BLaER1 (cell line): Measurements from ENCODE around the gene KRT6C.

Experiments used
- H3K27ac ChIP-seq: shearing (Covaris generic); formaldehyde crosslinking; 2 replicates; pipeline ENCODE4 v1.8.1; 2022
- H3K27me3 ChIP-seq: shearing (Covaris generic); formaldehyde crosslinking; 2 replicates; pipeline ENCODE4 v1.8.1; 2022
- H3K36me3 ChIP-seq: shearing (Covaris generic); formaldehyde crosslinking; 2 replicates; pipeline ENCODE4 v1.8.1; 2022
- H3K4me1 ChIP-seq: shearing (Covaris generic); formaldehyde crosslinking; 2 replicates; pipeline ENCODE4 v1.8.1; 2022
- H3K4me2 ChIP-seq: shearing (Covaris generic); formaldehyde crosslinking; 2 replicates; pipeline ENCODE4 v1.8.1; 2022
- H3K4me3 ChIP-seq: shearing (Covaris generic); formaldehyde crosslinking; 2 replicates; pipeline ENCODE4 v1.8.1; 2022
- H3K9ac ChIP-seq: shearing (Covaris generic); formaldehyde crosslinking; 2 replicates; pipeline ENCODE4 v1.8.1; 2022
- H3K9me3 ChIP-seq: shearing (Covaris generic); formaldehyde crosslinking; 2 replicates; pipeline ENCODE4 v1.8.1; 2022
- H4K20me1 ChIP-seq: shearing (Covaris generic); formaldehyde crosslinking; 2 replicates; pipeline ENCODE4 v1.8.1; 2022
- Cebpa-rat ChIP-seq: shearing (Covaris generic); IDR thresholded peaks from 2 replicates; pipeline ENCODE4 v1.8.1; 2022

KRT6C gene

DNA sequence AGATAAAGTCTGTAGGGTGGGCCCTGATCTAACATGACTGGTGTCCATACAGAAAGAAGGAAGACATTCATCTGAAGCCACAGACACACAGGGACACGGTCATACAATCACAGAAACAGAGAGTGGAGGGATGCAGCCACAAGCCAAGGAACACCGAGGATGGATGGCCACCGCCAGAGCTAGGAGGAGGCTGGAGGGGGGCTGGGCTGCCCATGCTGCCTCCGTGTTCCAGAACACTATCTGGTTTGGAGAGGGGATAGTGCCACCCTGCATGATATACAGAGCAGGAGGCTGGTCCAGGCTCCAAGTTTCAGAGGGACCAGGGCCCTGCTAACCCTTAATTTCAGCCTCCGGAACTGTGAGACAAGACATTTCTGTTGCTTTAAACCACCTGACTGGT, 48.1 kb downstream of the KRT6C start:
- Histone ChIP-seq H3K27ac (no peak overlapping the region), H3K9ac (no peak overlapping the region), H3K27me3 (no peaks in the 10 kb centered on the region), H4K20me1 (no peaks in the 10 kb centered on the region), H3K36me3 (no peaks in the 10 kb centered on the region), H3K4me2 (no peak overlapping the region), H3K4me1 (no peaks in the 10 kb centered on the region), H3K9me3 (no peaks in the 10 kb centered on the region), H3K4me3 (no peak overlapping the region)
- TF ChIP-seq Cebpa-rat = no peak

DNA sequence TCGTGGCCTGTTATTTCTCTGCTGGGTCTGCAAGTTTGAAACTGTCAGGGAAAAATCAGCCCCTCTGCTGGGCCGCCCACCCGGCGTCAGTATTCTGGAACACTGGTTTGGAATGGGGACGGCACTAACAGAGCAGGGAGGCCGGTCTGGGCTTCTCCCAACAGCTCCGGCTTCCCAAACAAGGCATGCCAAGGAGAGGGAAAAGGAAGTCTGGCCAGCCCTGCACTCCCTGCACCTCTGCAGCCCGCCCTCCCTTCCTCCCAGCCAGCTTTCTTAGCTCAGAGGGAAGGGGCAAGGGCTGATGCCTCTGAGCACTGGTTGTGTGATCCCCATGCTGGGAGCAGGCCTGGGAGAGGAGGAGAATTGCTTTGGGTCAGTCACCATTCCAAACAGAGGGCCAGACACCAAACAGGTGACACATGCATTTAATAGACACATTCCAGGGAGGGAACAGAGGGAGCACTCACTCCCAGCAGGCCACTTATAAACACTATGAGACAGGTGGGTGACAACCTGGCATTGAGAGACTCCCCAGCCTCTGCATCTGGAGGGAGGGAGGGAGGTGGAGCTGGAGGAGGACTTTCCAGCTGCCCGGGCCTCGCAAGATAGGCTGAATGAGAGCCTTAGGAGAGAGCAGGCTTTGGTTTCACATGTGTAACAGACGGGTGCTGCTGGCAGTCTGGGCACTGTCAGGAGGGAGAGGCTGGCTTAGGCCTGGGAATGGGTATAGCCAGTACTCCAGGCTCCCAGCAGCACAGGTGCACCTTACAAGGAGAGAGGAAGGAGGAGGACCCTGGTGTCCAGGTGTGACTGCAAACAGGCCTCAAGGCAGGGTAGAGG, 49.7 kb downstream of the KRT6C start:
- no peak for TF ChIP-seq Cebpa-rat
- Histone ChIP-seq H3K4me2 (no peak overlapping the region), H3K27me3 (no peaks in the 10 kb centered on the region), H3K4me1 (peaks cover 9% of the 10 kb centered on the region), H3K9me3 (no peaks in the 10 kb centered on the region), H3K9ac (no peak overlapping the region), H3K4me3 (no peak overlapping the region), H3K36me3 (no peaks in the 10 kb centered on the region), H3K27ac (no peak overlapping the region), H4K20me1 (no peaks in the 10 kb centered on the region)

DNA sequence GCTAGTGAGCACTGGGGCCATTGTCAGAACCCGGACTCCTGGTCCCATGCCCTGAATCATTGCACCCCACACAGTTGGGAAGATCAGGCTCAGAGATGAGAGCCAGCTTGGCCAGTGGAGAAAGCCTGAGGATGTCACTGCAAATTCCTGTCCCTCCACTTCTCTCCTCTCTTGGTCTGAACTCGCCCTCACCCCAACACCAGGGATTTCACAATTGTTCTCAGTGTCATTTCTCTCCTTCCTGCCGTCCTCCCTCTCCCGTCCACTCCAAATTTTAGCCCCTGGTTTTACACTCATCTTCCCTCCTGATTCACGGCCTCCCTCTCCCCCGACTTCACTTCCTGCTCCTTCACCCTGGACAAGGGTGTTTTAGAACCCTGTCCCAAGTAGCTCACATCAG, 50.6 kb downstream of the KRT6C start:
- H3K27ac ChIP-seq = no peak overlapping the region
- peaks cover 9% of the 10 kb centered on the region for H3K4me1 ChIP-seq
- H3K27me3 ChIP-seq = no peaks in the 10 kb centered on the region
- H3K9me3 ChIP-seq = no peaks in the 10 kb centered on the region
- TF ChIP-seq Cebpa-rat = no peak
- no peaks in the 10 kb centered on the region for H3K36me3 ChIP-seq
- no peak overlapping the region for H3K4me3 ChIP-seq
- no peak overlapping the region for H3K9ac ChIP-seq
- no peak overlapping the region for H3K4me2 ChIP-seq
- no peaks in the 10 kb centered on the region for H4K20me1 ChIP-seq

DNA sequence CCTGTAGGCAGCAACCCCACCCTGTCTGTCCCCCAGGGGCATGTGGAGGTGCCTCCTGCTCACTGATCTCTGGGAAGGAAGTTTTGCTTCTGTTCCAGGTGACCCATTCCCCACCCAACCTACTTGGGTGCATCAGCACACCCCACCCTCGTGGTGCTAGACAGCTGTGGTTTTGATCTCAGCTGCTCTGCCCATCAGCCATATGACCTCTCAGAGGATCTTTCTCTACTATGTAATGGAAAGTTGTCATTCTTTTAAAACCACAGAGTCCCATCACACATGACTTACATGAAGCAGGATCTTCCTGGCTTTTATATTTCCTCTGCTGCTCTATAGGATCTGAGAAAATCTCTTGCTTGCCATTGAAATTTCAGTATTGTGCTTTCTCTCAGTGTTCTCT, 53.9 kb downstream of the KRT6C start:
- no peaks in the 10 kb centered on the region for H3K27me3 ChIP-seq
- H3K4me3 ChIP-seq = no peak overlapping the region
- no peak for TF ChIP-seq Cebpa-rat
- no peak overlapping the region for H3K9ac ChIP-seq
- H3K4me1 ChIP-seq = peaks cover 9% of the 10 kb centered on the region
- peak overlapping the region; percentile 14 for H3K4me2 ChIP-seq
- no peaks in the 10 kb centered on the region for H3K9me3 ChIP-seq
- no peaks in the 10 kb centered on the region for H4K20me1 ChIP-seq
- H3K36me3 ChIP-seq = no peaks in the 10 kb centered on the region
- no peak overlapping the region for H3K27ac ChIP-seq

DNA sequence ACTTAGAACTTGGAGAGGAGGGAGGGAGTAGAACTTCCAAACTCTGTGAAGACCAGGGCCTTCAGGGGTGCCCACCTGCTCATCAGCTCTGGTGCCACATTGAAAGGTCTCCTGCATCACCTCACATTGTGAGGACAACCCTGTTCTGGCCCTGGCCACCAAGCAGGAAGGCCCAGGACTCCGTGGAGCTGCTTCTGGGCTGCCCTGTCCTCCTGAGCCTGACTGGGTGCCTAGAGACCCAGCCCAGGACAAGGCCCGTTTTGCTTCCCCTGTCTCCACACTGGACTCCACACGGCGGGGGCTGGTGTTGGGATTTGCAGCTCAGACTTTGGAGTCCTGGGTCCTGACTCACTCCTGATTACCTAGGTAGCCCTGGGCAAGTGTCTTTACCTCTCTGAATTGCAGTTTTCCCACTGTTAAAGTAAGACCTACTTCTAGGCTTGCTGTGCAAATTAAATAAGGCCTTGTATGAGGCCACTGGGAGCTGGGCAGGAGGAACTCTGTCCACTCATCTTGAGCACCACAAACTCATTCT, 55.0 kb downstream of the KRT6C start:
- H3K36me3 ChIP-seq = no peaks in the 10 kb centered on the region
- H3K27ac ChIP-seq = no peak overlapping the region
- H3K9ac ChIP-seq = no peak overlapping the region
- no peak overlapping the region for H3K4me3 ChIP-seq
- no peak overlapping the region for H3K4me2 ChIP-seq
- no peaks in the 10 kb centered on the region for H4K20me1 ChIP-seq
- no peaks in the 10 kb centered on the region for H3K27me3 ChIP-seq
- H3K9me3 ChIP-seq = no peaks in the 10 kb centered on the region
- no peak for TF ChIP-seq Cebpa-rat
- peaks cover 11% of the 10 kb centered on the region for H3K4me1 ChIP-seq
